HepG2 (cell line): ENCODE data around the gene ITIH2. TPM values are rescaled to one million over a fixed set of nuclear protein-coding genes. Genes with fewer than 3 reads are reported as not detected.

ENCODE experiments used
- ELF3 ChIP-seq: IDR thresholded peaks from 2 replicates; pipeline ENCODE4 v1.6.1; 2016; ENCODE audit warnings: missing genetic modification reagents, missing compliant biosample characterization
- HNF4A ChIP-seq: sonication (generic); formaldehyde crosslinking; IDR thresholded peaks from 2 replicates; pipeline ENCODE4 v1.4.0; 2020; ENCODE audit warnings: missing genetic modification reagents
- KDM5A ChIP-seq: fragments of 200-600 bp; sonication (generic); IDR thresholded peaks from 2 replicates; pipeline ENCODE4 v1.7.0; 2018; ENCODE audit warnings: antibody characterized with exemption, mild to moderate bottlenecking, low read length, borderline replicate concordance
- MAFF ChIP-seq: IDR thresholded peaks from 2 replicates; pipeline ENCODE4 v1.6.1; 2011; ENCODE audit warnings: low read depth, low read length, improper control_type of control experiment
- MLLT10 ChIP-seq: sonication (generic); formaldehyde crosslinking; IDR thresholded peaks from 2 replicates; pipeline ENCODE4 v1.4.0; 2020; ENCODE audit warnings: missing genetic modification reagents
- MTF1 ChIP-seq: sonication (generic); formaldehyde crosslinking; IDR thresholded peaks from 2 replicates; pipeline ENCODE4 v1.5.0; 2020; ENCODE audit warnings: missing genetic modification reagents
- NFYB ChIP-seq: sonication (generic); formaldehyde crosslinking; IDR thresholded peaks from 2 replicates; pipeline ENCODE4 v1.4.0; 2020; ENCODE audit warnings: missing genetic modification reagents
- PITX1 ChIP-seq: sonication (generic); formaldehyde crosslinking; IDR thresholded peaks from 2 replicates; pipeline ENCODE4 v1.5.1; 2020; ENCODE audit warnings: mild to moderate bottlenecking, missing genetic modification reagents
- REXO4 ChIP-seq: sonication (generic); formaldehyde crosslinking; IDR thresholded peaks from 2 replicates; pipeline ENCODE4 v1.8.0; 2022; ENCODE audit warnings: missing genetic modification reagents, mild to moderate bottlenecking, borderline replicate concordance
- SP140L ChIP-seq: sonication (generic); formaldehyde crosslinking; IDR thresholded peaks from 2 replicates; pipeline ENCODE4 v1.4.0; 2020; ENCODE audit warnings: missing genetic modification reagents, borderline replicate concordance
- ZNF180 ChIP-seq: sonication (generic); formaldehyde crosslinking; IDR thresholded peaks from 2 replicates; pipeline ENCODE4 v1.4.0; 2020; ENCODE audit warnings: low read depth, missing genetic modification reagents, borderline replicate concordance
- ZNF224 ChIP-seq: sonication (generic); formaldehyde crosslinking; IDR thresholded peaks from 2 replicates; pipeline ENCODE4 v1.5.0; 2020; ENCODE audit warnings: mild to moderate bottlenecking, missing genetic modification reagents
- ZNF292 ChIP-seq: sonication (generic); formaldehyde crosslinking; IDR thresholded peaks from 2 replicates; pipeline ENCODE4 v1.8.1; 2022; ENCODE audit warnings: mild to moderate bottlenecking, low read depth, missing genetic modification reagents, borderline replicate concordance
- ZNF451 ChIP-seq: sonication (generic); formaldehyde crosslinking; IDR thresholded peaks from 2 replicates; pipeline ENCODE4 v1.5.0; 2020; ENCODE audit warnings: mild to moderate bottlenecking, missing genetic modification reagents
- ZNF703 ChIP-seq: sonication (generic); formaldehyde crosslinking; IDR thresholded peaks from 2 replicates; pipeline ENCODE4 v1.5.1; 2020; ENCODE audit warnings: missing genetic modification reagents, mild to moderate bottlenecking, moderate library complexity, borderline replicate concordance
- ZNF772 ChIP-seq: sonication (generic); formaldehyde crosslinking; IDR thresholded peaks from 2 replicates; pipeline ENCODE4 v1.5.0; 2020; ENCODE audit warnings: mild to moderate bottlenecking, missing genetic modification reagents
- ZNF816 ChIP-seq: sonication (generic); formaldehyde crosslinking; IDR thresholded peaks from 2 replicates; pipeline ENCODE4 v1.8.0; 2022; ENCODE audit warnings: missing genetic modification reagents, mild to moderate bottlenecking, borderline replicate concordance
- ZSCAN31 ChIP-seq: sonication (generic); formaldehyde crosslinking; IDR thresholded peaks from 2 replicates; pipeline ENCODE4 v1.5.0; 2020; ENCODE audit warnings: low read depth, mild to moderate bottlenecking, missing genetic modification reagents
- polyA plus RNA-seq, 8 experiments: library from polyadenylated mRNA; depleted of rRNA in 3 of 8; stranded (reverse) in 7 of 8; unstranded in 1 of 8; fragments of >200 nt; fragmentation: Illumina TruSeq in 4 of 8; extraction: Trizol in 4 of 8; gene quantifications; 2 replicates each; pipeline versions ENCODE4 v1.2.1 to v1.2.3, GENCODE V29; 2011 to 2016; ENCODE audit warnings: low read depth in 4 of 8, missing spikeins in 1 of 8, mixed read lengths in 1 of 8; ENCODE audit not compliant: insufficient read depth in 1 of 8
- total RNA-seq, 5 experiments: library from RNA; depleted of rRNA; stranded (reverse); fragments of >200 nt; fragmentation: Illumina TruSeq; extraction: Trizol; gene quantifications; 2 replicates each; pipeline ENCODE4 v1.2.3, GENCODE V29; 2016; ENCODE audit warnings: low read depth in 1 of 5
- TF ChIP-seq, protein P1 (sequence below): conservative IDR thresholded peaks from 2 replicates; pipeline ENCODE4 v1.6.1; 2018; ENCODE audit warnings: missing genetic modification reagents
- TF ChIP-seq, protein P2 (sequence below): sonication (generic); formaldehyde crosslinking; IDR thresholded peaks from 2 replicates; pipeline ENCODE4 v1.4.0; 2020; ENCODE audit warnings: low read depth, mild to moderate bottlenecking, missing genetic modification reagents
- TF ChIP-seq, protein P3 (sequence below): sonication (generic); formaldehyde crosslinking; IDR thresholded peaks from 2 replicates; pipeline ENCODE4 v1.9.0; 2021; ENCODE audit warnings: missing genetic modification reagents, borderline replicate concordance
- TF ChIP-seq, protein P4 (sequence below): sonication (generic); formaldehyde crosslinking; IDR thresholded peaks from 2 replicates; pipeline ENCODE4 v1.5.1; 2020; ENCODE audit warnings: mild to moderate bottlenecking, missing genetic modification reagents, moderate library complexity

ITIH2 gene
- total and polyA plus RNA-seq, 2 of the 13 experiments (the other 11 are each of a cell fraction or from before 2014, with no cell fraction given): 1,197 to 1,427 TPM

DNA sequence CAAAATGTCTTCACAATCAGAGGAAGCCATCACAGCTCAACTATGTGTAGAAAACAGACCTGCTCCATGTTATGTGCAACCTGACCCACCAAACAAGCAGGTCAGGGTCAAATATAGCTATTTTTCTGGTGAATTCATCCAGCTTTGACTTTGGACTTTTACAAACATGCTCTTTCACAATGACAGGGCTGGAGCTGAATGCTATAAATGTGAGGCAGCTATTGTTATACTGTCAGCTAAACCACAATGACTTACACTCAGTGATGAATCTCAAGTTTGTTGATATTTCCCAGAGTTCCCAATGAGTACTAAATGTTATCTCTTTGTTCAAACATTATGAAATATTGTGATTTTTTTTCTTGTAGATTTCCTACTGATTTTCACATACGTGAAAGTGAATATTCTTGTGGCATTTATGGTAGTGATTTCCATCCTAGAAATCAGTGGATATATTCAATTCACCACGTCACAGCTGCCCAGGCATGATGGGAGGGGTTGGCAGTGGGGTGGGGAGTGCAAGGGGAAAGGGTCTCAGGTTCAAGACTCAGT, 2.5 kb upstream of the ITIH2 start (continued):
- TF ChIP-seq, protein P1, sequence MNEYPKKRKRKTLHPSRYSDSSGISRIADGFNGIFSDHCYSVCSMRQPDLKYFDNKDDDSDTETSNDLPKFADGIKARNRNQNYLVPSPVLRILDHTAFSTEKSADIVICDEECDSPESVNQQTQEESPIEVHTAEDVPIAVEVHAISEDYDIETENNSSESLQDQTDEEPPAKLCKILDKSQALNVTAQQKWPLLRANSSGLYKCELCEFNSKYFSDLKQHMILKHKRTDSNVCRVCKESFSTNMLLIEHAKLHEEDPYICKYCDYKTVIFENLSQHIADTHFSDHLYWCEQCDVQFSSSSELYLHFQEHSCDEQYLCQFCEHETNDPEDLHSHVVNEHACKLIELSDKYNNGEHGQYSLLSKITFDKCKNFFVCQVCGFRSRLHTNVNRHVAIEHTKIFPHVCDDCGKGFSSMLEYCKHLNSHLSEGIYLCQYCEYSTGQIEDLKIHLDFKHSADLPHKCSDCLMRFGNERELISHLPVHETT: 0 out of 2 replicates have a peak, but pooled peaks have one; percentile 10
- TF ChIP-seq ZNF451 (CRISPR knock-in tag): no peak
- TF ChIP-seq, protein P2, sequence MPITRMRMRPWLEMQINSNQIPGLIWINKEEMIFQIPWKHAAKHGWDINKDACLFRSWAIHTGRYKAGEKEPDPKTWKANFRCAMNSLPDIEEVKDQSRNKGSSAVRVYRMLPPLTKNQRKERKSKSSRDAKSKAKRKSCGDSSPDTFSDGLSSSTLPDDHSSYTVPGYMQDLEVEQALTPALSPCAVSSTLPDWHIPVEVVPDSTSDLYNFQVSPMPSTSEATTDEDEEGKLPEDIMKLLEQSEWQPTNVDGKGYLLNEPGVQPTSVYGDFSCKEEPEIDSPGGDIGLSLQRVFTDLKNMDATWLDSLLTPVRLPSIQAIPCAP (CRISPR knock-in tag): no peak
- peak; percentile 99 for TF ChIP-seq HNF4A (CRISPR knock-in tag)
- TF ChIP-seq ZNF224 (CRISPR knock-in tag): no peak; the same call in 1 of the 2 replicates
- TF ChIP-seq, protein P3, sequence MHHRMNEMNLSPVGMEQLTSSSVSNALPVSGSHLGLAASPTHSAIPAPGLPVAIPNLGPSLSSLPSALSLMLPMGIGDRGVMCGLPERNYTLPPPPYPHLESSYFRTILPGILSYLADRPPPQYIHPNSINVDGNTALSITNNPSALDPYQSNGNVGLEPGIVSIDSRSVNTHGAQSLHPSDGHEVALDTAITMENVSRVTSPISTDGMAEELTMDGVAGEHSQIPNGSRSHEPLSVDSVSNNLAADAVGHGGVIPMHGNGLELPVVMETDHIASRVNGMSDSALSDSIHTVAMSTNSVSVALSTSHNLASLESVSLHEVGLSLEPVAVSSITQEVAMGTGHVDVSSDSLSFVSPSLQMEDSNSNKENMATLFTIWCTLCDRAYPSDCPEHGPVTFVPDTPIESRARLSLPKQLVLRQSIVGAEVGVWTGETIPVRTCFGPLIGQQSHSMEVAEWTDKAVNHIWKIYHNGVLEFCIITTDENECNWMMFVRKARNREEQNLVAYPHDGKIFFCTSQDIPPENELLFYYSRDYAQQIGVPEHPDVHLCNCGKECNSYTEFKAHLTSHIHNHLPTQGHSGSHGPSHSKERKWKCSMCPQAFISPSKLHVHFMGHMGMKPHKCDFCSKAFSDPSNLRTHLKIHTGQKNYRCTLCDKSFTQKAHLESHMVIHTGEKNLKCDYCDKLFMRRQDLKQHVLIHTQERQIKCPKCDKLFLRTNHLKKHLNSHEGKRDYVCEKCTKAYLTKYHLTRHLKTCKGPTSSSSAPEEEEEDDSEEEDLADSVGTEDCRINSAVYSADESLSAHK (CRISPR knock-in tag): no peak
- no peak for TF ChIP-seq ZNF180 (CRISPR knock-in tag)
- 0 out of 2 replicates have a peak, but pooled peaks have one; percentile 39 for TF ChIP-seq ZSCAN31 (CRISPR knock-in tag)
- peak; percentile 73 for TF ChIP-seq PITX1 (CRISPR knock-in tag)
- no peak for TF ChIP-seq SP140L (CRISPR knock-in tag)
- no peak for TF ChIP-seq NFYB (CRISPR knock-in tag)
- no peak; the same call in 1 of the 2 replicates for TF ChIP-seq ZNF703 (CRISPR knock-in tag)
- TF ChIP-seq, protein P4, sequence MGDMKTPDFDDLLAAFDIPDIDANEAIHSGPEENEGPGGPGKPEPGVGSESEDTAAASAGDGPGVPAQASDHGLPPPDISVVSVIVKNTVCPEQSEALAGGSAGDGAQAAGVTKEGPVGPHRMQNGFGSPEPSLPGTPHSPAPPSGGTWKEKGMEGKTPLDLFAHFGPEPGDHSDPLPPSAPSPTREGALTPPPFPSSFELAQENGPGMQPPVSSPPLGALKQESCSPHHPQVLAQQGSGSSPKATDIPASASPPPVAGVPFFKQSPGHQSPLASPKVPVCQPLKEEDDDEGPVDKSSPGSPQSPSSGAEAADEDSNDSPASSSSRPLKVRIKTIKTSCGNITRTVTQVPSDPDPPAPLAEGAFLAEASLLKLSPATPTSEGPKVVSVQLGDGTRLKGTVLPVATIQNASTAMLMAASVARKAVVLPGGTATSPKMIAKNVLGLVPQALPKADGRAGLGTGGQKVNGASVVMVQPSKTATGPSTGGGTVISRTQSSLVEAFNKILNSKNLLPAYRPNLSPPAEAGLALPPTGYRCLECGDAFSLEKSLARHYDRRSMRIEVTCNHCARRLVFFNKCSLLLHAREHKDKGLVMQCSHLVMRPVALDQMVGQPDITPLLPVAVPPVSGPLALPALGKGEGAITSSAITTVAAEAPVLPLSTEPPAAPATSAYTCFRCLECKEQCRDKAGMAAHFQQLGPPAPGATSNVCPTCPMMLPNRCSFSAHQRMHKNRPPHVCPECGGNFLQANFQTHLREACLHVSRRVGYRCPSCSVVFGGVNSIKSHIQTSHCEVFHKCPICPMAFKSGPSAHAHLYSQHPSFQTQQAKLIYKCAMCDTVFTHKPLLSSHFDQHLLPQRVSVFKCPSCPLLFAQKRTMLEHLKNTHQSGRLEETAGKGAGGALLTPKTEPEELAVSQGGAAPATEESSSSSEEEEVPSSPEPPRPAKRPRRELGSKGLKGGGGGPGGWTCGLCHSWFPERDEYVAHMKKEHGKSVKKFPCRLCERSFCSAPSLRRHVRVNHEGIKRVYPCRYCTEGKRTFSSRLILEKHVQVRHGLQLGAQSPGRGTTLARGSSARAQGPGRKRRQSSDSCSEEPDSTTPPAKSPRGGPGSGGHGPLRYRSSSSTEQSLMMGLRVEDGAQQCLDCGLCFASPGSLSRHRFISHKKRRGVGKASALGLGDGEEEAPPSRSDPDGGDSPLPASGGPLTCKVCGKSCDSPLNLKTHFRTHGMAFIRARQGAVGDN (CRISPR knock-in tag): no peak
- no peak for TF ChIP-seq ZNF816
- TF ChIP-seq ELF3 (CRISPR knock-in tag): peak; percentile 66; the same call in 1 of the 2 replicates
- TF ChIP-seq MLLT10 (CRISPR knock-in tag): no peak
- TF ChIP-seq MAFF: peak; percentile 50
- no peak for TF ChIP-seq KDM5A
- peak; percentile 50; the same call in 1 of the 2 replicates for TF ChIP-seq ZNF292 (CRISPR knock-in tag)
- no peak for TF ChIP-seq REXO4 (CRISPR knock-in tag)
- no peak for TF ChIP-seq MTF1
- TF ChIP-seq ZNF772 (CRISPR knock-in tag): peak; percentile 68; the same call in 1 of the 2 replicates
